ENCODE measurements around the gene GRSF1.

DNA sequence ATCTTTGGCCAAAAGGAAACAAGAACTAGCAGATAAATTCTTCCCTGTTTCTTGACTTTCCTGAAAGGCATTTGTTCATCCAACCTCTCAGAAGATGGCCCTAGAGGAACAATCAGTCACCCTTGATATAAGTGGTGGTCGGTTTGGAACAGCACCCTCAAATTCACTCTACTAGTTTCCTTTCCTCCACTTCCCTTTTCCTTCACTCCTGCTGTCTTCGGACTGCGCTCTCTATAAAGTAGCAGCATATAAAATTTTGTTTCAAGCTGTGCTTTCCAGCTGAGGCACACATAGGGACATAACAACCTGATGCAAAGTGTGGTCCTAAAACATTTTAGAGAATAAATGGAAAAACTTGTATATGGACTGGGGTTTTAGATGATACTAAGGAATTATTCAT lies 33.5 kb upstream of the GRSF1 start:
- TF ChIP-seq, protein P1, sequence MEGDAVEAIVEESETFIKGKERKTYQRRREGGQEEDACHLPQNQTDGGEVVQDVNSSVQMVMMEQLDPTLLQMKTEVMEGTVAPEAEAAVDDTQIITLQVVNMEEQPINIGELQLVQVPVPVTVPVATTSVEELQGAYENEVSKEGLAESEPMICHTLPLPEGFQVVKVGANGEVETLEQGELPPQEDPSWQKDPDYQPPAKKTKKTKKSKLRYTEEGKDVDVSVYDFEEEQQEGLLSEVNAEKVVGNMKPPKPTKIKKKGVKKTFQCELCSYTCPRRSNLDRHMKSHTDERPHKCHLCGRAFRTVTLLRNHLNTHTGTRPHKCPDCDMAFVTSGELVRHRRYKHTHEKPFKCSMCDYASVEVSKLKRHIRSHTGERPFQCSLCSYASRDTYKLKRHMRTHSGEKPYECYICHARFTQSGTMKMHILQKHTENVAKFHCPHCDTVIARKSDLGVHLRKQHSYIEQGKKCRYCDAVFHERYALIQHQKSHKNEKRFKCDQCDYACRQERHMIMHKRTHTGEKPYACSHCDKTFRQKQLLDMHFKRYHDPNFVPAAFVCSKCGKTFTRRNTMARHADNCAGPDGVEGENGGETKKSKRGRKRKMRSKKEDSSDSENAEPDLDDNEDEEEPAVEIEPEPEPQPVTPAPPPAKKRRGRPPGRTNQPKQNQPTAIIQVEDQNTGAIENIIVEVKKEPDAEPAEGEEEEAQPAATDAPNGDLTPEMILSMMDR (IDR thresholded peaks at IDR 0.05), result no peak
- no peak for TF ChIP-seq POLR2A (IDR thresholded peaks at IDR 0.05)
